GM12878 (cell line): Measurements from ENCODE around the gene RHOT1. TPM values are rescaled to one million over a fixed set of nuclear protein-coding genes. Genes with fewer than 3 reads are reported as not detected.

Experiments
- BCLAF1 ChIP-seq: fragments of 450-650 bp; IDR thresholded peaks from 2 replicates; pipeline ENCODE4 v1.6.1; 2017; ENCODE audit warnings: antibody characterized with exemption, mild to moderate bottlenecking, moderate library complexity
- BMI1 ChIP-seq: fragments of 450-650 bp; IDR thresholded peaks from 2 replicates; pipeline ENCODE4 v1.6.1; 2016; ENCODE audit warnings: mild to moderate bottlenecking, moderate library complexity, borderline replicate concordance
- CHD1 ChIP-seq: IDR thresholded peaks from 2 replicates; pipeline ENCODE4 v1.6.1; 2012; ENCODE audit warnings: low read depth, low read length, improper control_type of control experiment
- DPF2 ChIP-seq: fragments of 450-650 bp; IDR thresholded peaks from 2 replicates; pipeline ENCODE4 v1.6.1; 2017; ENCODE audit warnings: mild to moderate bottlenecking
- ESRRA ChIP-seq: IDR thresholded peaks from 2 replicates; pipeline ENCODE4 v1.6.1; 2012; ENCODE audit warnings: mild to moderate bottlenecking, low read length, improper control_type of control experiment
- ETV6 ChIP-seq, 2 experiments: fragments of 450-650 bp in 1 of 2; IDR thresholded peaks in 1 of 2; conservative IDR thresholded peaks in 1 of 2; 2 replicates each; pipeline ENCODE4 v1.6.1; 2014; ENCODE audit warnings: antibody characterized with exemption in 1 of 2, borderline replicate concordance in 1 of 2, low read depth in 1 of 2, mild to moderate bottlenecking in 1 of 2, moderate library complexity in 1 of 2
- IRF5 ChIP-seq: fragments of 450-650 bp; IDR thresholded peaks from 2 replicates; pipeline ENCODE4 v1.6.1; 2017; ENCODE audit warnings: borderline replicate concordance
- MLLT1 ChIP-seq: fragments of 450-650 bp; IDR thresholded peaks from 2 replicates; pipeline ENCODE4 v1.6.1; 2016; ENCODE audit warnings: mild to moderate bottlenecking
- MYC ChIP-seq: IDR thresholded peaks from 2 replicates; pipeline ENCODE4 v1.6.1; 2011; ENCODE audit warnings: mild to moderate bottlenecking, low read length, moderate library complexity, inconsistent platforms; ENCODE audit not compliant: insufficient read depth, insufficient replicate concordance, insufficient read length, severe bottlenecking
- NFIC ChIP-seq: IDR thresholded peaks from 2 replicates; pipeline ENCODE4 v1.6.1; 2012; ENCODE audit warnings: low read depth, mild to moderate bottlenecking, inconsistent platforms, low read length, moderate library complexity
- NR2C1 ChIP-seq: fragments of 450-650 bp; IDR thresholded peaks from 2 replicates; pipeline ENCODE4 v1.6.1; 2017; ENCODE audit warnings: antibody characterized with exemption, mild to moderate bottlenecking, moderate library complexity
- NR2F1 ChIP-seq: fragments of 450-650 bp; conservative IDR thresholded peaks from 2 replicates; pipeline ENCODE4 v1.6.1; 2017; ENCODE audit warnings: mild to moderate bottlenecking
- NRF1 ChIP-seq: conservative IDR thresholded peaks from 2 replicates; pipeline ENCODE4 v1.6.1; 2011; ENCODE audit warnings: mild to moderate bottlenecking, low read depth, low read length, improper control_type of control experiment
- RAD21 ChIP-seq: IDR thresholded peaks from 2 replicates; pipeline ENCODE4 v1.6.1; 2011; ENCODE audit warnings: mild to moderate bottlenecking, low read depth, low read length, moderate library complexity; ENCODE audit not compliant: insufficient read depth
- RBBP5 ChIP-seq: fragments of 200-600 bp; sonication (generic); conservative IDR thresholded peaks from 2 replicates; pipeline ENCODE4 v1.6.1; 2016
- RFX5 ChIP-seq: IDR thresholded peaks from 2 replicates; pipeline ENCODE4 v1.6.1; 2011; ENCODE audit warnings: low read depth, low read length, improper control_type of control experiment
- SRF ChIP-seq, 2 experiments: IDR thresholded peaks; 2 replicates each; pipeline ENCODE4 v1.6.1; 2011; ENCODE audit warnings: low read depth in 2 of 2, low read length in 2 of 2, mild to moderate bottlenecking in 1 of 2, moderate library complexity in 1 of 2
- SUZ12 ChIP-seq: fragments of 200-600 bp; sonication (generic); IDR thresholded peaks from one replicate; pipeline ENCODE4 v1.6.1; 2018; ENCODE audit warnings: antibody characterized with exemption, mild to moderate bottlenecking; ENCODE audit not compliant: unreplicated experiment
- TCF7 ChIP-seq: IDR thresholded peaks from 2 replicates; pipeline ENCODE4 v1.6.1; 2014; ENCODE audit warnings: antibody characterized with exemption, borderline replicate concordance
- WRNIP1 ChIP-seq: IDR thresholded peaks from 2 replicates; pipeline ENCODE4 v1.6.1; 2011; ENCODE audit warnings: low read depth, low read length, improper control_type of control experiment, borderline replicate concordance
- ZBTB33 ChIP-seq: fragments of 450-650 bp; IDR thresholded peaks from 2 replicates; pipeline ENCODE4 v1.6.1; 2017; ENCODE audit warnings: mild to moderate bottlenecking
- ZNF24 ChIP-seq: fragments of 450-650 bp; IDR thresholded peaks from 2 replicates; pipeline ENCODE4 v1.6.1; 2017; ENCODE audit warnings: antibody characterized with exemption, mild to moderate bottlenecking
- ZNF274 ChIP-seq: IDR thresholded peaks from one replicate; pipeline ENCODE4 v1.8.0; 2011; ENCODE audit not compliant: insufficient read length, insufficient read depth
- ZNF384 ChIP-seq: IDR thresholded peaks from 2 replicates; pipeline ENCODE4 v1.6.1; 2012; ENCODE audit warnings: low read depth, mild to moderate bottlenecking, low read length, improper control_type of control experiment, borderline replicate concordance
- polyA plus RNA-seq, 11 experiments: library from polyadenylated mRNA; depleted of rRNA in 4 of 11; unstranded in 6 of 11; stranded (reverse) in 5 of 11; fragments of >200 nt; fragmentation: Nextera tagmentation in 4 of 11; fragmentation: Illumina TruSeq in 1 of 11; extraction: Ambion mirVana in 4 of 11; extraction: Trizol in 1 of 11; gene quantifications; 1 replicate in 1 of 11; 2 replicates in 10 of 11; pipeline versions ENCODE4 v1.2.1 to v1.2.3, GENCODE V29; 2011 to 2016; ENCODE audit warnings: inconsistent platforms in 2 of 11, missing spikeins in 2 of 11, low read depth in 1 of 11
- total RNA-seq, 4 experiments: library from RNA; depleted of rRNA in 3 of 4; stranded (reverse); fragments of >200 nt in 3 of 4; fragmentation: Illumina TruSeq in 1 of 4; extraction: Trizol in 1 of 4; gene quantifications; 2 replicates each; pipeline versions ENCODE4 v1.2.1 to v1.2.3, GENCODE V29; 2013 to 2021

The RHOT1 gene
- total and polyA plus RNA-seq, 10 of the 15 experiments (the other 5 are each of a cell fraction or from before 2014, with no cell fraction given): 13.3 to 68.2 (median 22.8) TPM

- TF ChIP-seq BCLAF1: no peak
- no peak for TF ChIP-seq SRF (IDR thresholded peaks at IDR 0.05; ENCODE audit: low read depth in 2 of 2, low read length in 2 of 2)
- TF ChIP-seq MLLT1: no peak
- TF ChIP-seq RFX5: no peak
- no peak for TF ChIP-seq NR2F1
- no peak for TF ChIP-seq MYC
- no peak for TF ChIP-seq NR2C1
- TF ChIP-seq CHD1: no peak
- 0 out of 2 replicates have a peak, but pooled peaks have one; percentile 22 for TF ChIP-seq DPF2
- no peak for TF ChIP-seq ZNF274
- no peak for TF ChIP-seq ESRRA
- TF ChIP-seq ETV6 (conservative IDR thresholded peaks at IDR 0.05 in 1 of 2, IDR thresholded peaks at IDR 0.05 in 1 of 2; ENCODE audit: borderline replicate concordance in 1 of 2, low read depth in 1 of 2): no peak
- no peak for TF ChIP-seq SUZ12
- TF ChIP-seq RAD21: no peak
- no peak for TF ChIP-seq NFIC
- no peak for TF ChIP-seq ZNF384
- TF ChIP-seq RBBP5: no peak
- TF ChIP-seq WRNIP1: no peak
- TF ChIP-seq BMI1: no peak
- no peak for TF ChIP-seq IRF5
- 0 out of 2 replicates have a peak, but pooled peaks have one; percentile 28 for TF ChIP-seq NRF1
- TF ChIP-seq ZNF24: no peak
- no peak for TF ChIP-seq ZBTB33
- no peak for TF ChIP-seq TCF7
These were observed 15.0 kb upstream of the RHOT1 start (continued) for GRCh38 chr17:32127158-32127897.
